HepG2 (cell line): ENCODE results near the gene MYLK. TPM values are rescaled to one million over a fixed set of nuclear protein-coding genes. Genes with fewer than 3 reads are reported as not detected.

Source experiments
- ATAC-seq: fragments of 200-7000 bp; cut with Tn5 transposase; 3 replicates; pipeline ENCODE4 v1.9.1; 2020; ENCODE audit warnings: mild to moderate bottlenecking, moderate library complexity
- BruUV-seq: library from RNA; stranded (reverse); fragments of 400-500 nt; replicated peaks from 2 replicates; lab custom pipeline; 2021; lab: Mats Ljungman, UMichigan
- CTCF ChIA-PET: fragments of 300-600 bp; formaldehyde crosslinking; extraction: SDS; loops from one replicate; lab custom pipeline; 2021; ENCODE audit warnings: low total read pairs, inconsistent platforms, low intra/inter-chr PET ratio; lab: Yijun Ruan, JAX
- POLR2A ChIA-PET: fragments of 350-600 bp; sonication (Branson Sonifier 250); formaldehyde crosslinking; loops from one replicate; lab custom pipeline; 2020; ENCODE audit warnings: antibody characterized with exemption, inconsistent platforms; lab: Yijun Ruan, JAX
- DNase-seq: peaks from one replicate; pipeline ENCODE4 v3.0.0-alpha.2; 2015; ENCODE audit warnings: low spot score
- FAIRE-seq: peaks from 3 replicates; lab custom pipeline; 2011; peaks lifted over from hg19 to GRCh38; lab: Jason Lieb, UNC
- H2AFZ ChIP-seq: one replicate; pipeline ENCODE4 v1.6.1; 2011; ENCODE audit warnings: low read length, inconsistent platforms
- H3K27ac ChIP-seq: fragments of 300-600 bp; 3 replicates; pipeline ENCODE4 v1.8.0; 2011; ENCODE audit warnings: mixed run types, mild to moderate bottlenecking, mixed read lengths, low read length, inconsistent platforms; ENCODE audit not compliant: insufficient read depth; ENCODE audit errors: extremely low read length
- H3K27me3 ChIP-seq, 2 experiments: fragments of 200-600 bp in 1 of 2; 2 replicates in 1 of 2; 3 replicates in 1 of 2; pipeline versions ENCODE4 v1.6.0 to v1.8.0; 2011; ENCODE audit warnings: low read length in 2 of 2, mild to moderate bottlenecking in 2 of 2, moderate library complexity in 2 of 2, inconsistent platforms in 1 of 2; ENCODE audit not compliant: insufficient read depth in 2 of 2, control insufficient read depth in 1 of 2
- H3K36me3 ChIP-seq, 2 experiments: fragments of 200-600 bp in 1 of 2; replicated peaks in 1 of 2; 2 replicates in 1 of 2; 3 replicates in 1 of 2; pipeline versions ENCODE4 v1.5.1 to v1.8.0; 2011; ENCODE audit warnings: low read length in 2 of 2, inconsistent platforms in 1 of 2; ENCODE audit not compliant: insufficient read depth in 2 of 2, control insufficient read depth in 1 of 2
- H3K4me1 ChIP-seq: 2 replicates; pipeline ENCODE4 v1.5.1; 2012; ENCODE audit warnings: low read length, inconsistent platforms; ENCODE audit not compliant: insufficient read depth
- H3K4me2 ChIP-seq: 2 replicates; pipeline ENCODE4 v1.6.0; 2011; ENCODE audit warnings: low read depth, low read length, inconsistent platforms
- H3K4me3 ChIP-seq, 3 experiments: fragments of 200-600 bp in 1 of 3; sonication (generic), shearing (Covaris generic) in 1 of 3; replicated peaks in 1 of 3; 2 replicates each; pipeline ENCODE4 v1.5.1; 2011 to 2016; ENCODE audit warnings: low read length in 3 of 3, inconsistent platforms in 2 of 3, low read depth in 2 of 3, mild to moderate bottlenecking in 2 of 3, control low read depth in 1 of 3, mixed read lengths in 1 of 3; ENCODE audit not compliant: insufficient read depth in 1 of 3
- H3K79me2 ChIP-seq: one replicate; pipeline ENCODE4 v1.6.1; 2011; ENCODE audit warnings: low read length, inconsistent platforms; ENCODE audit not compliant: insufficient read depth
- H3K9ac ChIP-seq: 2 replicates; pipeline ENCODE4 v1.6.0; 2011; ENCODE audit warnings: mild to moderate bottlenecking, low read depth, low read length, inconsistent platforms; ENCODE audit not compliant: insufficient read depth
- H3K9me3 ChIP-seq: 2 replicates; pipeline ENCODE4 v1.5.1; 2012; ENCODE audit warnings: mild to moderate bottlenecking, low read length
- H4K20me1 ChIP-seq: 2 replicates; pipeline ENCODE4 v1.6.0; 2011; ENCODE audit warnings: inconsistent platforms, mild to moderate bottlenecking, low read length, moderate library complexity; ENCODE audit not compliant: insufficient read depth
- CBX1 ChIP-seq: IDR thresholded peaks from one replicate; pipeline ENCODE4 v1.6.1; 2016; ENCODE audit warnings: antibody characterized with exemption, low read depth
- KAT7 ChIP-seq: IDR thresholded peaks from 2 replicates; pipeline ENCODE4 v1.6.1; 2018; ENCODE audit warnings: borderline replicate concordance, missing compliant biosample characterization
- KLF9 ChIP-seq: IDR thresholded peaks from 2 replicates; pipeline ENCODE4 v1.6.1; 2016; ENCODE audit warnings: low read depth
- MBD4 ChIP-seq: IDR thresholded peaks from 2 replicates; pipeline ENCODE4 v1.6.1; 2012; ENCODE audit warnings: low read length, inconsistent platforms, borderline replicate concordance
- ZNF12 ChIP-seq: sonication (generic); formaldehyde crosslinking; IDR thresholded peaks from 2 replicates; pipeline ENCODE4 v1.5.0; 2020; ENCODE audit warnings: missing genetic modification reagents
- ZNF547 ChIP-seq: sonication (generic); formaldehyde crosslinking; IDR thresholded peaks from 2 replicates; pipeline ENCODE4 v1.5.1; 2020; ENCODE audit warnings: mild to moderate bottlenecking, missing genetic modification reagents
- ZNF572 ChIP-seq: sonication (generic); formaldehyde crosslinking; IDR thresholded peaks from 2 replicates; pipeline ENCODE4 v1.5.1; 2020; ENCODE audit warnings: mild to moderate bottlenecking, missing genetic modification reagents
- WGBS: methylation state at CpG from one replicate; pipeline ENCODE4 v1.1.6; 2017; ENCODE audit warnings: low lambda C conversion rate; 5-methylcytosine and 5-hydroxymethylcytosine counted together
- in situ Hi-C: cut with HindIII; loops from 2 replicates; pipeline ENCODE4 v1.10.0; 2017; ENCODE audit warnings: low pct_unique_long_range_greater_than_20kb; ENCODE audit not compliant: extremely low pct_ligation_motif_present
- intact Hi-C: fragments of 100-400 bp; cut with micrococcal nuclease; formaldehyde crosslinking; loops from one replicate; pipeline ENCODE4 v1.10.0; 2022; ENCODE audit not compliant: unreplicated experiment
- polyA plus RNA-seq, 8 experiments: library from polyadenylated mRNA; depleted of rRNA in 3 of 8; stranded (reverse) in 7 of 8; unstranded in 1 of 8; fragments of >200 nt; fragmentation: Illumina TruSeq in 4 of 8; extraction: Trizol in 4 of 8; gene quantifications; 2 replicates each; pipeline versions ENCODE4 v1.2.1 to v1.2.3, GENCODE V29; 2011 to 2016; ENCODE audit warnings: low read depth in 4 of 8, missing spikeins in 1 of 8, mixed read lengths in 1 of 8; ENCODE audit not compliant: insufficient read depth in 1 of 8
- total RNA-seq, 5 experiments: library from RNA; depleted of rRNA; stranded (reverse); fragments of >200 nt; fragmentation: Illumina TruSeq; extraction: Trizol; gene quantifications; 2 replicates each; pipeline ENCODE4 v1.2.3, GENCODE V29; 2016; ENCODE audit warnings: low read depth in 1 of 5
- TF ChIP-seq, protein P1 (sequence below): sonication (generic); formaldehyde crosslinking; IDR thresholded peaks from 2 replicates; pipeline ENCODE4 v1.4.0; 2020; ENCODE audit warnings: missing genetic modification reagents, low read depth, mild to moderate bottlenecking, borderline replicate concordance

The MYLK gene
- total and polyA plus RNA-seq, 2 of the 13 experiments (the other 11 are each of a cell fraction or from before 2014, with no cell fraction given): 10.6 to 34.9 TPM

DNA sequence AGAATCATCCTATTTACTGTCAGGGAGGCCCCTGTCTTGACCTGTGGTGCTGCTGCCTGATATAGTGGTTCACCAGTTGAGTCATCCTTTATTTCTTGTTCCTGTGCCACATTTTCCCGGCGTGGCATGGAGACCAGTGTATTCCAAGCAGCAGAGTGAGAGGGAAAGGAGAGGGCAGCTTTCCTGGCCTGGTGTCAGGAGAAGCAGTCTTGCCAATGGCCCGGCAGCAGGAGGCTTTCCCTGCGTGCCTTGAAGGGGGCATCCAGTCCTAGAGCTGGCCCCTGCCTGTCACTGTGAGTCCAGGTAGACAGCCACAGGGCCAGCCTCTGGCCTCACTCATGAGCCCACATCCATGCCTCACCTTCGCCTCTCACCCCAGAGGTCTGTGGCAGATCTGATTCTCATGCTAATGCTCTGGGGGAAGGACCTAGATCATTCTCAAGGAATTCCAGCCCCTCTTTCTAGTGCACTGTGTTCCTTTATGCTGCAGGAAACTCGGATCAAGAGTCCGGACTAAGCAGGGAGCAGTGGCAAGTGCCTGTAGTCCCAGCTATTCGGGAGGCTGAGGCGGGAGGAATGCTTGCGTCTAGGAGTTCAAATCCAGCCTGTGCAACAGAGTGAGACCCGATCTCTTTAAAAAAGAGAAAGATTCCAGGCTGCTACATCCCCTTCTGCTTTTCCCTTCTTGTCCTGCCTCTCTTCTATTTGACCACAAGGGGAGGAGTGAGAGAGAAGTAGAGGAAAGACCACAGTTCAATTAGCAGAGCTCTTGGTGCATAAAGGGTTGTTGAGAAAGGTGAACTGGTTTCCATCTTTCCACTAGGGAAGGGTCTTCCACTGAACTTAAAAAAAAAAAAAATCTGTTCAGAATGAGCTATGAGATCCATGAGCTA is 232.4 kb downstream of the MYLK start:
- H3K27ac ChIP-seq: no peak overlapping the region
- ATAC-seq: no peak
- no peak for TF ChIP-seq ZNF12
- TF ChIP-seq KLF9 (CRISPR knock-in tag): no peak
- TF ChIP-seq ZNF547 (CRISPR knock-in tag): no peak
- TF ChIP-seq, protein P1, sequence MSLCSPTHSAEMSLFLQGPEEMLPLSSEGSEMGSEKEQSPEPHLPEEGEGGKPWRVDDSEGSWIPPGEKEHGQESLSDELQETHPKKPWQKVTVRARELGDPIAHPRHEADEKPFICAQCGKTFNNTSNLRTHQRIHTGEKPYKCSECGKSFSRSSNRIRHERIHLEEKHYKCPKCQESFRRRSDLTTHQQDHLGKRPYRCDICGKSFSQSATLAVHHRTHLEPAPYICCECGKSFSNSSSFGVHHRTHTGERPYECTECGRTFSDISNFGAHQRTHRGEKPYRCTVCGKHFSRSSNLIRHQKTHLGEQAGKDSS (CRISPR knock-in tag): 0 out of 2 replicates have a peak, but pooled peaks have one; percentile 43
- no peak for TF ChIP-seq MBD4
- no peak for TF ChIP-seq KAT7 (CRISPR knock-in tag)
- no peak for TF ChIP-seq ZNF572 (CRISPR knock-in tag)
- TF ChIP-seq CBX1: no peak
- in situ Hi-C loops (no loop called here), intact Hi-C loops (loop anchor here (1.0 to 2.0 kb wide), 4 partner anchors 43 to 72 kb away; no protein-coding TSS in a partner anchor)
- no peaks in the 10 kb centered on the region for H3K9me3 ChIP-seq
- BruUV-seq: no TSS peak
- WGBS: 93% methylated on average over 10 of the region's 11 CpGs
- CTCF ChIA-PET: interaction anchor here (2.3 to 3.4 kb wide), 3 partner anchors 50 to 72 kb away, joined by 12 to 55 read pairs (median 32); no protein-coding TSS in a partner anchor
- peaks cover 14 to 56% of the 10 kb centered on the region in 2 experiments for H3K36me3 ChIP-seq
- no peak for DNase-seq
- H3K4me3 ChIP-seq: no peak overlapping the region
- POLR2A ChIA-PET: interaction anchor here (0.9 to 3.1 kb wide), 2 partner anchors 47 to 50 kb away, joined by 3 to 14 read pairs; no protein-coding TSS in a partner anchor
- no peaks in the 10 kb centered on the region for H4K20me1 ChIP-seq
- H3K4me2 ChIP-seq: no peak overlapping the region
- no peaks in the 10 kb centered on the region for H3K27me3 ChIP-seq
- FAIRE-seq: no peak
- H3K9ac ChIP-seq: no peak overlapping the region
- no peaks in the 10 kb centered on the region for H3K79me2 ChIP-seq
- H2AFZ ChIP-seq: no peak overlapping the region
- peaks cover 16% of the 10 kb centered on the region for H3K4me1 ChIP-seq
